OCI-LY1 (cell line): Measurements from ENCODE around the gene JAGN1.
"Not testable (repeated sequence)": the region's sequence is repeated elsewhere in the genome, so short reads cannot be mapped to it uniquely, and the experiment has no call there.

Experiments used
- H2AFZ ChIP-seq: fragments of 200-600 bp; sonication (generic), shearing (Covaris generic); 2 replicates; pipeline ENCODE4 v1.6.0; 2014; ENCODE audit warnings: antibody characterized with exemption, mild to moderate bottlenecking, low read length
- H3F3A ChIP-seq: fragments of 200-600 bp; sonication (generic), shearing (Covaris generic); 2 replicates; pipeline ENCODE4 v1.6.0; 2014; ENCODE audit warnings: mild to moderate bottlenecking, antibody characterized with exemption, low read length, moderate library complexity; ENCODE audit not compliant: insufficient read depth
- H3K27ac ChIP-seq: fragments of 200-600 bp; sonication (generic); 2 replicates; pipeline ENCODE4 v1.5.1; 2014; ENCODE audit warnings: low read length, mixed run types, mild to moderate bottlenecking, low read depth; ENCODE audit not compliant: poor library complexity, severe bottlenecking
- H3K27me3 ChIP-seq: fragments of 200-600 bp; sonication (generic); 2 replicates; pipeline ENCODE4 v1.6.0; 2014; ENCODE audit warnings: antibody characterized with exemption, mild to moderate bottlenecking, low read length, moderate library complexity; ENCODE audit not compliant: insufficient read depth
- H3K36me3 ChIP-seq: fragments of 200-600 bp; sonication (generic); 2 replicates; pipeline ENCODE4 v1.6.1; 2014; ENCODE audit warnings: mild to moderate bottlenecking, antibody characterized with exemption, low read length, moderate library complexity, mixed read lengths; ENCODE audit not compliant: insufficient read depth
- H3K4me1 ChIP-seq: fragments of 200-600 bp; sonication (generic); 2 replicates; pipeline ENCODE4 v1.5.1; 2014; ENCODE audit warnings: mild to moderate bottlenecking, low read length, moderate library complexity; ENCODE audit not compliant: insufficient read depth, severe bottlenecking
- H3K4me2 ChIP-seq: fragments of 200-600 bp; sonication (generic), shearing (Covaris generic); 2 replicates; pipeline ENCODE4 v1.6.1; 2014; ENCODE audit warnings: low read length
- H3K4me3 ChIP-seq: fragments of 200-600 bp; sonication (generic); 2 replicates; pipeline ENCODE4 v1.5.1; 2014; ENCODE audit warnings: low read length, low read depth, mild to moderate bottlenecking, mixed read lengths; ENCODE audit not compliant: poor library complexity, severe bottlenecking
- H3K79me2 ChIP-seq: fragments of 200-600 bp; shearing (Covaris generic); 2 replicates; pipeline ENCODE4 v1.6.1; 2016; ENCODE audit warnings: mixed run types, low read length, mixed read lengths; ENCODE audit not compliant: insufficient read depth
- H3K9ac ChIP-seq: fragments of 200-600 bp; sonication (generic), shearing (Covaris generic); 2 replicates; pipeline ENCODE4 v1.6.1; 2014; ENCODE audit warnings: mild to moderate bottlenecking, low read length, mixed read lengths
- H3K9me2 ChIP-seq: fragments of 200-600 bp; sonication (generic), shearing (Covaris generic); 2 replicates; pipeline ENCODE4 v1.6.1; 2014; ENCODE audit warnings: low read depth, mild to moderate bottlenecking, low read length, mixed read lengths
- H3K9me3 ChIP-seq: fragments of 200-600 bp; shearing (Covaris generic); 2 replicates; pipeline ENCODE4 v1.6.1; 2014; ENCODE audit warnings: low read length, mixed read lengths
- H4K20me1 ChIP-seq: fragments of 200-600 bp; sonication (generic), shearing (Covaris generic); 2 replicates; pipeline ENCODE4 v1.6.0; 2016; ENCODE audit warnings: mild to moderate bottlenecking, low read length; ENCODE audit not compliant: insufficient read depth
- CTCF ChIP-seq: fragments of 200-600 bp; sonication (generic), shearing (Covaris generic); IDR thresholded peaks from 2 replicates; pipeline ENCODE4 v1.5.1; 2017; ENCODE audit warnings: mild to moderate bottlenecking, antibody characterized with exemption, low read length, moderate library complexity, mixed read lengths
- EZH2 ChIP-seq: fragments of 200-600 bp; sonication (generic), shearing (Covaris generic); IDR thresholded peaks from 2 replicates; pipeline ENCODE4 v1.8.0; 2017; ENCODE audit warnings: borderline replicate concordance, mixed run types, mild to moderate bottlenecking, antibody characterized with exemption, low read length, moderate library complexity, mixed read lengths

JAGN1 gene

DNA sequence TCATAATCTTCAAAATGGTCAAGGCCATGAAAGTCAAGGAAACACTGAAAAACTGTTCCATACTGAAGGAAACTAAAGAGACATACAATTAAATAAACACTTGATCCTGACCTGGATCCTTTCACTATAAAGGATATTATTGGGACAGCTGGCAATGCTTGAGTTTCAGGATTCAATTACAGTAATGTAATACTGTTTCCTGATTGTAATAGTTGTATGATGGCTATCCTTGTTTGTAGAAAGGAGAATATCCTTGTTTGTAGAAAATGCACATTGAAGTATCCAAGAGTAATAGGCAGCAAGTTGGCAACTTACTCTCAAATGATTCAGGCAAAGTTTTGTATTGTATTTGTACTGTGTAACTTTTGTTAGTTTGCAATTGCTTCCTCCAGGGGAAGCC lies 15.0 kb upstream of the JAGN1 start:
- Histone ChIP-seq H3K4me1 (no peaks in the 10 kb centered on the region), H3K9ac (no peak overlapping the region), H3K9me2 (no peaks in the 10 kb centered on the region), H3K79me2 (no peaks in the 10 kb centered on the region), H3K36me3 (no peaks in the 10 kb centered on the region), H3K4me3 (no peak overlapping the region), H3K4me2 (no peak overlapping the region), H3K27me3 (no peaks in the 10 kb centered on the region), H4K20me1 (no peaks in the 10 kb centered on the region), H2AFZ (no peak overlapping the region), H3F3A (no peaks in the 10 kb centered on the region), H3K27ac (no peak overlapping the region), H3K9me3 (no peaks in the 10 kb centered on the region)
- TF ChIP-seq EZH2, result no peak
- no peak for TF ChIP-seq CTCF

DNA sequence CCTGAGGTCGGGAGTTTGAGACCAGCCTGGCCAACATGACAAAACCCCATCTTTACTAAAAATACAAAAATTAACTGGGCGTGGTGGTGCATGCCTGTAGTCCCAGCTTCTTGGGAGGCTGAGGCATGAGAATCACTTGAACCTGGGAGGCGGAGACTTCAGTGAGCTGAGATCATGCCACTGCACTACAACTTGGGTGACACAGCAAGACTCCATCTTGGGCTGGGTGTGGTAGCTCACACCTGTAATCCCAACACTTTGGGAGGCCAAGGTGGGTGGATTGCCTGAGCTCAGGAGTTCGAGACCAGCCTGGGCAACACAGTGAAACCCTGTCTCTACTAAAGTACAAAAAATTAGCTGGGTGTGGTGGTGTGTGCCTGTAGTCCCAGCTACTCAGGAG lies 14.2 kb upstream of the JAGN1 start:
- H3K9me2 ChIP-seq, H3K4me1 ChIP-seq, H3F3A ChIP-seq, H3K4me3 ChIP-seq, H2AFZ ChIP-seq, H3K79me2 ChIP-seq, H3K27me3 ChIP-seq, H4K20me1 ChIP-seq, H3K36me3 ChIP-seq, H3K9me3 ChIP-seq, H3K4me2 ChIP-seq, H3K9ac ChIP-seq, H3K27ac ChIP-seq: not testable (repeated sequence)

DNA sequence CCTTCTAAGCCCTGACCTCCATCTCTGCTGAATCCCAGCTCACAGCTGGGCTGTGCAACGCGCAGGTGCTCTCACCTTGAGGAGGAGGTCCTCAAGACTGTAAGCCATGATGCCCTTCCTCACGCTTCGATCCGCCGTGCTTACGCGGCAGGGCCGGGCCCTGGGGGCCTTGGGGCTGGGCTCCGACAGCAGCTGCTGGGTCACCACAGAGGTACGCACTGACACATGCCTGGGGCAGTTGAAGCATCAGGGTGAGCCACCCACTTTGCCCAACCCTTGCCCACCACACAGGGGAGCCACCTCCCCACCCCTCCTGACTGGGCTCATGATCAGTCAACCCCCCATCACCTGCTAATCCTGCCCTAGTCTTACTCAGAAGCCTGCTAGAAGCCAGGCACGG lies 13.4 kb upstream of the JAGN1 start:
- Histone ChIP-seq H3K4me3 (no peak overlapping the region), H3F3A (no peaks in the 10 kb centered on the region), H3K9ac (no peak overlapping the region), H3K9me2 (no peaks in the 10 kb centered on the region), H3K79me2 (no peaks in the 10 kb centered on the region), H4K20me1 (no peaks in the 10 kb centered on the region), H3K27ac (no peak overlapping the region), H3K4me1 (no peaks in the 10 kb centered on the region), H3K4me2 (no peak overlapping the region), H3K27me3 (no peaks in the 10 kb centered on the region), H3K36me3 (no peaks in the 10 kb centered on the region), H2AFZ (no peak overlapping the region), H3K9me3 (no peaks in the 10 kb centered on the region)
- no peak for TF ChIP-seq CTCF
- TF ChIP-seq EZH2, result no peak

- H3K9ac ChIP-seq, result no peak overlapping the region
- H3K9me2 ChIP-seq, result no peaks in the 10 kb centered on the region
- no peaks in the 10 kb centered on the region for H4K20me1 ChIP-seq
- H3K27me3 ChIP-seq, result no peaks in the 10 kb centered on the region
- H3F3A ChIP-seq, result no peaks in the 10 kb centered on the region
- no peak overlapping the region for H2AFZ ChIP-seq
- H3K4me3 ChIP-seq, result no peak overlapping the region
- TF ChIP-seq CTCF, result no peak
- TF ChIP-seq EZH2, result no peak
- no peak overlapping the region for H3K4me2 ChIP-seq
- H3K4me1 ChIP-seq, result no peaks in the 10 kb centered on the region
- H3K36me3 ChIP-seq, result no peaks in the 10 kb centered on the region
- H3K9me3 ChIP-seq, result no peaks in the 10 kb centered on the region
- H3K79me2 ChIP-seq, result no peaks in the 10 kb centered on the region
- no peak overlapping the region for H3K27ac ChIP-seq
Measured at GRCh38 chr3:9878700-9879099, 11.7 kb upstream of the JAGN1 start.
